ENCODE results near the gene NOD2.

NOD2 gene

DNA sequence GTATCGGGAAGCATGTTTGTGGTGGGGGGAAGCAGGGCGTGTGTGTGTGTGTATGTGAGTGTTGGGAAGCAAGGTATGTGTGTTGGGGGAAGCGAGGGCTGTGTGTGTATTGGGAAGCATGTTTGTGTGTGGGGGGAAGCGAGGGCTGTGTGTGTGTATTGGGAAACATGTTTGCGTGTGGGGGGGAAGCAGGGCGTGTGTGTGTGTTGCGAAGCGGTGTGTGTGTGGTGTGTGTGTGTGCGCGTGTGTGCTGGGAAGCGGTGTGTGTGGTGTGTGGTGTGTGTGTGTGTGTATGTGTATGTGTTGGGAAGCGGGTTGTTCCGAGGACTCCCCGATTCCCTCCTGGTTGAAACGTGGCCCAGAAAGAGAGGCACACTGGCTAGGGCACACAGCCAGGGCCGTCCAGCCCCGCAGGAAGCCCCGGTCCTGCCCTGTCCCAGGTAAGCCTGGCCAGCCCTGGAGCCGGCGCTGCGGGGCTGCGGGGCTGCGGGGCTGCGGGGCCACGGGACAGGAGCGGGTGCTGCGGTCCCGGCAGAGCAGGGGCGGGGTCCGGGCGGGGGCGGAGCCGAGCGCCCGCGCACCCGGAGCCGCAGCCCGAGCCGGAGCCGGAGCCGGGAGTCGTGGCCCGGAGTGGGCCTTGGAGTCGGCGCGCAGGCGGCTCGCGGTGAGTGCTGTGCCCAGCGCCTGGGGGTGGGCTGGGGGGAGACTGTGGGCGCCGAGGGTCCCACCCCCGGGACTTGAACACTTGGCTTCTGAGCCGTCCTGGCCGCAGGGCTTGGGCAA is at the start of gene NOD2:
Gene NOD2, plus strand, starts transcription at position 608 of the 783 bp plus-strand sequence. CDS start 5,890 bp downstream, outside the sequence.
- DNase-seq (ENCODE audit: low spot score) (peak; percentile 46), FAIRE-seq (no peak)

GRCh38 chr16:50644245-50644644 is 49.2 kb upstream of the NOD2 start:
- FAIRE-seq (no peak), DNase-seq (ENCODE audit: low spot score) (no peak)

- DNase-seq (ENCODE audit: low spot score): peak; percentile 54
- FAIRE-seq: no peak
These were observed 48.7 kb upstream of the NOD2 start for GRCh38 chr16:50644729-50645128.

GRCh38 chr16:50645563-50646220 is 47.7 kb upstream of the NOD2 start:
- no peak for FAIRE-seq
- no peak for DNase-seq (ENCODE audit: low spot score)

GRCh38 chr16:50646345-50646744 is 47.1 kb upstream of the NOD2 start:
- FAIRE-seq: no peak

GRCh38 chr16:50651835-50652438 is 41.5 kb upstream of the NOD2 start:
- DNase-seq (ENCODE audit: low spot score) (no peak), FAIRE-seq (no peak)

More at GRCh38 chr16:50646345-50646744, 47.1 kb upstream of the NOD2 start:
- DNase-seq (ENCODE audit: low spot score): no peak

DNA sequence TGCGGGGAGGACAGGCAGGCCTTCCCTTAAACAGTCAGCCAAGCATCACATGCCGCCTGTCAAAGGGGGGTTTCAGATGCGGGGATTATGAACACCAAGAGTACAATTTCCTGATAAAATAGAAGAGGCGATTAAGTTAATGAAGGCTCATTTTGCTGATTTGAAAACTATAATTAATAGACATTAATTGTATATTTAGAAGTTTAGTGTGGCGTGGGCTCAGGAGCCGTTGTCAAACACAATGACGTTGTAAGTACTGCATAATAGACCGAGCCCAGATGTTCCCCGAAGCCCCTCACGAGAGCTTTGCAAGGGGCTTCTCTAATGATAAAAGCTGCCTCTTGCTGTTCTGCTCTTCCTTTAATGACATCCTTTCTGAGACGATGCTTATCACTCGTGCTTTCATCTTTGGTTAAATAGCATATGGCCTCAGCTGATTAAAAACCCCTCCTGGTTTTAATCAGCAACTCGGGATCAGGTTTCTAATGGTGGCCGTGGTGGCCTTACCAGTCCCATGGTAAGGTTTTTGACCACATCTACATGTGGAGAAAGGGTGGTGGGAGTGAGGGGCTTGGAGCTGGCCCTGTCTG is 40.5 kb upstream of the NOD2 start:
- no peak for DNase-seq (ENCODE audit: low spot score)
- no peak for FAIRE-seq

GRCh38 chr16:50653633-50654519 is 39.5 kb upstream of the NOD2 start:
- FAIRE-seq: no peak
- DNase-seq (ENCODE audit: low spot score): no peak

DNA sequence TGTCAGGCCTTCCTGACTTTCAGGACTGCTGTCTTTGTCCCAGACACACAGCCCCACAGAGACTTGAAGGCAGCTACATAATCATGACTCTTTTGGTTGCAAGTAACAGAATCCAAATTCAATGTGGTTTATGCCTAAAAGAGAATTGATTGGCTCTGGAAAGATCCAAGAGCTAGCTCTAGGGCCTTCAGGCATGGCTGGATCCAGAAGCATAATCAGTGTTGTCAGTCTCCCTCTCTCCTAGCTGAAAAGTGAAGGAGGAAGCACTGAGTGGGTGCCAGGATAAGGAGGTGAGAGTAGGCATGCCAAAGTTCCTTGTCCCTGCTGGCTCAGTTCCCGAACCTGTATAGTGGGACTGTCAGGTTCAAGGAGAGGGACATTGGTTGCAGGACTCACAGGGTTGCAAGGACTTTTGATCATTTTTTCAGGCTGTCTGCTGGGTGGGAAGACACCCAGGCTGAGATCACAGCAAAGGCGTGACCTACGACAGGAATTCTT is 37.8 kb upstream of the NOD2 start:
- no peak for DNase-seq (ENCODE audit: low spot score)
- FAIRE-seq: no peak

DNA sequence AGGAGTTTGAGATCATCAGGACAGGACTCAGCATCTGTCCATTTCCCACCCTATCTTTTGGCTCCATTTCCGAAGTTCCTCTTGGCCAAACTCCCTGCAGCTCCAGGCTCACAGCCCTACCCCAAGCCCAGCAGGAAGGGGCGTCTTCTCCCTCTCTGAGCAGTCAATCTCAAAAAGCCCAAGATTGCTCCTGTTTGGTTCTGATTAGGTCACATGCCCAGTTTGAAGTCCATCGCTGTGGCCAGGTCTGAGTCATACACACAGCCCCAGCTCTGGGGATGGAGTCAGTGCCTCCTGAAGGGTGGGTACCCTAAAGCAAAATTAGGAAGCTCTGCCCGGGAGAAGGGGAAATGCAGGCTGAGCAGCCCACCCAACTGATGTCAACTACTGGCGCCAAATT is 36.2 kb upstream of the NOD2 start:
- no peak for FAIRE-seq
- DNase-seq (ENCODE audit: low spot score): no peak

DNA sequence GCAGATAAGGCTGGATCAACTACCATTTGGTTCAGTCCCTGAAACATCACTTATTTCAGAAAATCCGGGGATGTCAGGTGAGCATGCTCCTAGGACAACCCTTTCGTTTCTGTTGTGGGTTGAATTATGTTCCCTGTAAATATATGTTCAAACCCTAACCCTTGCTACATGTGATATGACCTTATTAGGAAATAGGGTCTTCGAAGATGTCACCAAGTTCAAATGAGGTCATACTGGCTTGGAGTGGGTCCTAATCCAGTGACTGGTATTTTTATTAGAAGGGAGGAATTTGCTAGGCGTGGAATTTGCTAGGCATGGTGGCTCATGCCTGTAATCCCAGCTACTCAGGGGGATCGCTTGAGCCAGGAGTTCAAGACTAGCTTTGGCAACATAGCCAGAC is 33.6 kb upstream of the NOD2 start:
- no peak for DNase-seq (ENCODE audit: low spot score)
- FAIRE-seq: no peak

DNA sequence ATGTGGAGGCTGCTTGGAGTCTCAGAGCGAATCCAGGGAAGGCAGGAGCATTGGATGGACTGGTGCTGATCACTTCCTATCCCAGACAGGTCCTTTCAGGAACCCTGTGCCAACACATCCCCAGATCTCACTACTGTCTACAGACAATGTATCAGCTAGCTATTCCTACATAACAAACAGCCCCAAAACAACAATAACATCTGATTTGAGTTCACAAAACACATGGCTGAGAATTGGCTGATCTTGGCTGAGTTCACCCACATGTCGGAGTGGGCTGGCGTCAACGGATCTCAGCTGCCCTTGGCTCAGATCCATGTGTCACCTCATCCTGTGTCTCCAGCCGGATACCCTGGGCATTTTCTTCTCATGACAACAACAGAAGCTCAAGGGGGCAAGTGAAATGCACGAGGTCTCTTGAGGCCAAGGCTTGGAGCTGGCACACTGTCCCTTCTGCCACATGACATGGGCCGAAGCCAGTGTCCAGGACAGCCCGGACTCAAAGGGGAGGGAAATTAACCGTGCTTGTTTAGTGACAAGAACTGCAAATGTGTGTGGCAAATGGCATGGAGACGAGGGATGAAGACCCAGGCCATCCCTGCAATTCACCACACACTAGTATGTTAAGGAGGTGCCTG is 31.0 kb upstream of the NOD2 start:
- FAIRE-seq: peak; percentile 42
- no peak for DNase-seq (ENCODE audit: low spot score)

- FAIRE-seq (no peak), DNase-seq (ENCODE audit: low spot score) (no peak)
These were observed 29.1 kb upstream of the NOD2 start for GRCh38 chr16:50664270-50664669.

DNA sequence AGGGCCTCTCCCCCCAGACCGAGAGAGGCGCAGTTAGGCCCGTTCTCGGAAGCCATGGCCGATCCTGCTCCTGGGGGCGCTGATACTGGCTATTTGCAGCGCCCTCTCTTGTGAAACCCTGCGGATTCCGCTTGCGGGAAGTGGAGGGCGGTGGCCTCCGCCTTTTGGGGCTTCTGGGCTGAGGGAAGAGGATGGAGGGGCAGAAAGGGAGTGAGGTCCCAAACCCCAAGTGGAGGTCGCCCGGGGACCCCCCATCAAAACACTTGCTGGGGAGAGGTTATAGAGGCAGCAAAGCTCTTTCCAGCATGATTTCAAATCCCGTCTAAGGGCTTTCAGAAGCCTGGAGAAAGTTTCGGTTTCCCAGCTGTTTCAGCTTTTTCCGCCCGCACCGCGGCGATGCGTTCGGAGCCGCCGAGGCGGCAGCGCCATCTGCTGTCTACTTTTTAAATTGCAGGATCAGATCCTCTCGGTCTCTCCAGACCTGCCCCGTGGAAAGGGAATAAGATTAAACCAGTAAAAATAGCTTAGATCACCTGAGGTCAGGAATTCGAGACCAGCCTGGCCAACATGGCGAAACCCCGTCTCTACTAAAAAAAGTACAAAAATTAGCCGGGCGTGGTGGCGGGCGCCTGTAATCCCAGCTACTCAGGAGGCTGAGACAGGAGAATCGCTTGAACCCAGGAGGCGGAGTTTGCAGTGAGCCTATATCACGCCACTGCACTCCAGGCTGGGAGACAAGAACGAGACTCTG is 28.1 kb upstream of the NOD2 start:
- FAIRE-seq (no peak), DNase-seq (ENCODE audit: low spot score) (peak; percentile 81)

- FAIRE-seq: no peak
- DNase-seq (ENCODE audit: low spot score): no peak
These were observed 26.5 kb upstream of the NOD2 start for GRCh38 chr16:50666658-50667496.

GRCh38 chr16:50667497-50668367 is 25.7 kb upstream of the NOD2 start:
- DNase-seq (ENCODE audit: low spot score): no peak
- FAIRE-seq: no peak

- FAIRE-seq (no peak), DNase-seq (ENCODE audit: low spot score) (no peak)
These were observed 24.9 kb upstream of the NOD2 start for GRCh38 chr16:50668368-50669008.
